Activated T-cell treated with anti-CD3 and anti-CD28 coated beads, Interleukin-2, amount 50 U/mL, for 24 hours (primary cell): ENCODE measurements around the gene MMEL1.

Source experiments
- DNase-seq: peaks from one replicate; pipeline ENCODE4 v3.0.0-alpha.2; 2020
- H3K27ac Mint-ChIP-seq: 2 replicates; pipeline ENCODE4 v1.8.0; 2020; ENCODE audit warnings: mild to moderate bottlenecking, mixed read lengths
- H3K27me3 Mint-ChIP-seq: 2 replicates; pipeline ENCODE4 v1.8.0; 2020; ENCODE audit warnings: mixed read lengths
- H3K36me3 Mint-ChIP-seq: 2 replicates; pipeline ENCODE4 v1.8.0; 2020; ENCODE audit warnings: low read depth, mixed read lengths
- H3K4me1 Mint-ChIP-seq: 2 replicates; pipeline ENCODE4 v1.8.0; 2020; ENCODE audit warnings: low read depth, mixed read lengths
- H3K4me3 Mint-ChIP-seq: 2 replicates; pipeline ENCODE4 v1.8.0; 2020; ENCODE audit warnings: mild to moderate bottlenecking, moderate library complexity, mixed read lengths
- H3K9me3 Mint-ChIP-seq: 2 replicates; pipeline ENCODE4 v1.8.0; 2020; ENCODE audit warnings: mixed read lengths

The MMEL1 gene

DNA sequence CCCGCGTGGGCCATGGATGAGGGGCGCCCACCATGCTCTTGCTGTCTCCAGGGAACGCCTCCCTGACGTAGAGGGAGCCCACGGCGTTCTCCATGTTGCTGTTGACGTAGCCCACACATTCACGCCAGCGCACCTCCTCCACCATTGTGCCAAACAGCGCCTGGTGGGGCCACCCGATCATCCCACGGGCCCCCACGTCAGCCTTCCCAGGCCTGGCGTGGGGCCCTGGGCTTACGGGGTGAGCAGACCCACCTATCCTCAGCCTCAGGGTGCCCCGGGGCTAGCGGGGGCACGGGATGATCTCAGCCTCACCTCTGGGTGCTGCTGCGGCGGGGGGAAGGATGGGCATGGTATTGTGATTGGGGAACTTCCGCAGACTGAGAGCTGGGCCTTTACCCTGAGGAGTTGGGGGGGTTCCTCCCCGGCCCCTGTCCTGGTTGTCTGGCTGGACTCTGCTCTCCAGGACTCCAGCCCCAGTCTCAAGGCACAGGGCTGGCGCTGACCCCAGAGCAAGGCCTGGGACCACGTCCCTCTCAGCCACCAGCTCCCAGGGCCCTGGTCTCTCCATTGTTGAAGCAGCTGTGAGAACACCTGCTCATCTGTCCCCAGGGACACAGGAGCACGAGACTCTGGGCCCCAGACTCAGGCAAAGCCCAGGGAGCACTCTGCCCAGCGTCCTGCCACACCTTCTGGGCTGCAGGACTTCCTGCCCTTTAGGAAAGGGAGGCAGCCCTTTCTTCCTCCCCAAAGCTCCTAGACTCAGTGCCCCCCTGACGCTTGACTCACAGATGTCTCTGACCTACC, 36.1 kb downstream of the MMEL1 start:
- Mint-ChIP-seq H3K27me3 (no peaks in the 10 kb centered on the region), H3K4me3 (no peak overlapping the region), H3K27ac (no peak overlapping the region), H3K9me3 (peaks cover 2% of the 10 kb centered on the region), H3K4me1 (peaks cover 2% of the 10 kb centered on the region), H3K36me3 (no peaks in the 10 kb centered on the region)
- no peak for DNase-seq

DNA sequence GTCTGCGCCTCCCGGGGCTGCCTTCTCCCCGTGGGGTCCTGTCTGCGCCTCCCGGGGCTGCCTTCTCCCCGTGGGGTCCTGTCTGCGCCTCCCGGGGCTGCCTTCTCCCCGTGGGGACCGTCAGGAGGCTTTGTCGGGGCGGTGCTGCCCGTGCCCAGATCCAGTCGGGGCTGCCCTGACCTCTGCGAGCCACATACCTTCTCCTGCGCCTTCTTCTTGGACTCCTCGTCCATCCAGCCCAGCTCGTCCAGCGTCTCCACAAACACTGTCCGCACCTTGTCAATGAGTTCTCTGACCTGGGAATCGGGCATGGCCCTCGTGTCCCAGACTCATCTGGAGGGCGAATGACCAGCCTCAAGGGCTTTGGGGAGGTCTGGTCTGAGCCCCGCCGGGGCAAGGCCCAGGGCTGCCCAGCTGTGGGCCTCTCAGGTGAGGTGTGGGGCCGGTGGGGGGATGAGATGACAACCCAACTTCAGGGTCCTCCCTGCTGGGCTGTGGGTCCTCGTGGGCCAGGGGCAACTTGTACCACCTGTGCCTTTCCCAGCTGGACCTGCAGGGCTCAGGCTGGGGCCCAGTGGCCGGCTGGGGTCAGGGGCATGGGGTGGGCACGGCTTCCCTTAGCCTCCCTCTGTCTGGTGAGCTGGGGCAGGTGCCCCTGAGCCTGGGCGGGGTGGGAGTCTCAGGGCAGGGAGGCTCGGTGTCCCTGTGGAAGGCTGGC, 36.8 kb downstream of the MMEL1 start:
- peaks cover 3% of the 10 kb centered on the region for H3K4me1 Mint-ChIP-seq
- DNase-seq = no peak
- H3K9me3 Mint-ChIP-seq = peaks cover 2% of the 10 kb centered on the region
- H3K27me3 Mint-ChIP-seq = no peaks in the 10 kb centered on the region
- no peak overlapping the region for H3K4me3 Mint-ChIP-seq
- no peak overlapping the region for H3K27ac Mint-ChIP-seq
- H3K36me3 Mint-ChIP-seq = no peaks in the 10 kb centered on the region

DNA sequence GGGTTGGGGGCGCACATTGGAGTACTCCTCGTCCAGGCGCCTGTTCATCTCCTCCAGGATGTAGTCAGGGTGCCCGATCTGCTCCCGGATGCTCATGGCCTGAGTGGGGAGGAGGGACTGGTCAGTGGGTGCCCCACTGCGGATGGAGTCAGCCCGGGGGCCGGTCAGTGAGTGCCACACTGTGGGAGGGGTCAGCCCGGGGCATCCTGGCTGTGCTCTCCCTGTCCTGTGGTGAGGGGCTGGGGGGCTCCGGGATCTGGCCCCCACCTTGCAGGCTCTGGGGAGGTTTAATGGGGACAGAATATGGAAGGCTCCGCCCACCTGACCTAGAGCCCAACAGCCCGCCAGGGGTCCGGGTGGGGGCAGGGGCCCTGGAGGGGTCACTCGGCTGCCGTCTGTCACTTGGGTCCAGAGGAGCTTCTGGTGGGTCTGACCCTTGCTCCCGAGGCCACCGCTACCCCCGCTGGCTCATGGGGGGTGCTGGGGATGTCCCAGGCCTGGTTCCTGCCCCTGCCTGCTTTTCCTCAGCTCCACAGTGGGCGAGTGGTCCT, 37.5 kb downstream of the MMEL1 start:
- no peak overlapping the region for H3K4me3 Mint-ChIP-seq
- H3K4me1 Mint-ChIP-seq = peaks cover 3% of the 10 kb centered on the region
- no peak overlapping the region for H3K27ac Mint-ChIP-seq
- peaks cover 2% of the 10 kb centered on the region for H3K9me3 Mint-ChIP-seq
- H3K27me3 Mint-ChIP-seq = no peaks in the 10 kb centered on the region
- no peak for DNase-seq
- no peaks in the 10 kb centered on the region for H3K36me3 Mint-ChIP-seq

DNA sequence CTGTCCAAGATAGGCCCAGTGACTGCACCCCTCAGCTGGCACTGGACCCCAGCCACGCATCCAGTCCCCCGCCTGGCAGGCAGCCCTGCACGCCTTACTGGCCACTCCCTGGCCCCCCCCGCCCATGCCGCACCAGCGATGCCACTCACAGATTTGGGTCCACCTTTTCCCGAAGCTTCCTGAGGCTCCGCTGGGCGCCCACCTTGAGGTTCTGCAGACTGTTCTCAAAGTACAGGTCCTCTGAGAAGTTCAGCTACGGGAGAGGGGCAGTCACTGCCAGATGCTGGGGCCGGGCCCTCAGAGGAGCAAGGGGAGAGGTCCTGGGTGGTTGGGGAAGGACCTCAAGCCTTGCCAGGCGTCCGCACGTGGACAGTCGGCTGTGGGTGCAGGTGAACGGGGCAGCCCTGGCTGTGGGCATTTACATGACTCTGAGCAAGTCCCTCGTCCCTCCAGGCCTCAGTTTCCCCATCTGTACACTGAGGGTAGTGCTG, 38.1 kb downstream of the MMEL1 start:
- peaks cover 3% of the 10 kb centered on the region for H3K4me1 Mint-ChIP-seq
- peaks cover 1% of the 10 kb centered on the region for H3K36me3 Mint-ChIP-seq
- peak; percentile 23 for DNase-seq
- no peak overlapping the region for H3K27ac Mint-ChIP-seq
- no peaks in the 10 kb centered on the region for H3K27me3 Mint-ChIP-seq
- H3K4me3 Mint-ChIP-seq = no peak overlapping the region
- H3K9me3 Mint-ChIP-seq = peaks cover 2% of the 10 kb centered on the region

DNA sequence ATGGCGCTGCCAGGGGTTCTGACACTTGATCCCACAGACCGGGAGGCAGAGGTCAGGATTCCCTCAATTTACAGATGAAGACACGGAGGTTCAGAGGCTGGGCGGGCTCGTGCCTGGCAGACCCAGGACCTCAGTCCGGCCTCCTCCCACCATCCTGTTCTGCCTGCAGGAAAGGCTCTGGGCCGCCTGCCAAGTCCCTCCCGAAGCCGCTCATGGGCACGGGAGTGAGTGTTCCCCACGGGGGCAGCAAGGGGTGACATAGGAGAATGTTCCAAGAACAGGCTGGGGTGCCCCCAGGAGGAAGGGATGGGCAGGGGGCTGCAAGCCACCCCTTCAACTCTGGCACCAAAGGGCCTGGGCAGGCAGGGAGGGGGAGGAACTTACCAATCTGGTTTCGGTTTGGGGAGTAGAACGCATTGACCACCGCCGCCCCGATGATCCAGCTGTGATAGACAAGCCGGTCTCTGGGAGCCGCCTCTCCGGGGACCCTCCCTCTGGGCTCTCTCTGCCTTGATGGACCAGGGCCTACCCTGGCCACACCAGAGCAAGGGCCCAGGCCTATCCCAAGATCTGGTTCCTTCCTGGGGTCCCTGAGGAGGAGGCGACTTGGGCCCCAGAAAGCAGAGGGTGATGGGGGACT, 38.7 kb downstream of the MMEL1 start:
- peaks cover 2% of the 10 kb centered on the region for H3K9me3 Mint-ChIP-seq
- no peaks in the 10 kb centered on the region for H3K27me3 Mint-ChIP-seq
- peaks cover 3% of the 10 kb centered on the region for H3K4me1 Mint-ChIP-seq
- DNase-seq = no peak
- H3K36me3 Mint-ChIP-seq = peaks cover 7% of the 10 kb centered on the region
- no peak overlapping the region for H3K4me3 Mint-ChIP-seq
- H3K27ac Mint-ChIP-seq = no peak overlapping the region

DNA sequence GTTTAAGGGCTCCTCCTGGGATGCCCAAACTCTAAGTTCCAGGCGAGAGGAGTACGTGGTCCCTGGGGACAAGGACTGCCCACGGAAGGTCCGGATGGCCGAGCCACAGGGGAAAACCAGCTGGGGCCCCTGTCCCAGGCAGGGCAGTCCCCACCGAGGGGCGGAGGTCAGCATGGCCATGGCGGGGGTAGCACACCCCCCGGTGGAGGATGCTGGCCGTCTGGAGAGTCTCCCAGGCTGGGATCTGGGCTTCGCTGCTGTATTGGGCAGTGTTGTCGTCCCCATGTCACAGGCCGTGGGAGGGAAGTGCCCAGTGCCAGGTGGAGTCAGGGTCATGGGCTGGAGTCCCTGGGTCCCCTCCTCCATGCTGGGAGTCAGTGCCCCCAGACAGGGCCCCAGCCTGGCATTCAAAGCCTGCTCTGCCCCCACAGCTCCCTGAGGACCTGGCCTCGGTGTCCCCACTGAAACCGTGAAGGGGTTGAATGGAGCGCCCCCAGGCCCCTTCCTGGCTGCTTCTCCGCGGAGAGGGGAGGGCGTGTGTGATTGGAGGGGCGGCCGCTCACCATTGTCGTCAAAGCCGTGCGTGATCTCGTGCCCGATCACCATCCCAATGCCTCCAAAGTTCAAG, 39.5 kb downstream of the MMEL1 start:
- peaks cover 3% of the 10 kb centered on the region for H3K4me1 Mint-ChIP-seq
- no peaks in the 10 kb centered on the region for H3K27me3 Mint-ChIP-seq
- H3K9me3 Mint-ChIP-seq = no peaks in the 10 kb centered on the region
- DNase-seq = no peak
- peaks cover 7% of the 10 kb centered on the region for H3K36me3 Mint-ChIP-seq
- no peak overlapping the region for H3K27ac Mint-ChIP-seq
- no peak overlapping the region for H3K4me3 Mint-ChIP-seq

GRCh38 chr1:2592672-2593071, 40.1 kb downstream of the MMEL1 start:
- DNase-seq = no peak
- Mint-ChIP-seq H3K4me1 (peaks cover 5% of the 10 kb centered on the region), H3K4me3 (no peak overlapping the region), H3K9me3 (no peaks in the 10 kb centered on the region), H3K36me3 (peaks cover 7% of the 10 kb centered on the region), H3K27ac (no peak overlapping the region), H3K27me3 (no peaks in the 10 kb centered on the region)

DNA sequence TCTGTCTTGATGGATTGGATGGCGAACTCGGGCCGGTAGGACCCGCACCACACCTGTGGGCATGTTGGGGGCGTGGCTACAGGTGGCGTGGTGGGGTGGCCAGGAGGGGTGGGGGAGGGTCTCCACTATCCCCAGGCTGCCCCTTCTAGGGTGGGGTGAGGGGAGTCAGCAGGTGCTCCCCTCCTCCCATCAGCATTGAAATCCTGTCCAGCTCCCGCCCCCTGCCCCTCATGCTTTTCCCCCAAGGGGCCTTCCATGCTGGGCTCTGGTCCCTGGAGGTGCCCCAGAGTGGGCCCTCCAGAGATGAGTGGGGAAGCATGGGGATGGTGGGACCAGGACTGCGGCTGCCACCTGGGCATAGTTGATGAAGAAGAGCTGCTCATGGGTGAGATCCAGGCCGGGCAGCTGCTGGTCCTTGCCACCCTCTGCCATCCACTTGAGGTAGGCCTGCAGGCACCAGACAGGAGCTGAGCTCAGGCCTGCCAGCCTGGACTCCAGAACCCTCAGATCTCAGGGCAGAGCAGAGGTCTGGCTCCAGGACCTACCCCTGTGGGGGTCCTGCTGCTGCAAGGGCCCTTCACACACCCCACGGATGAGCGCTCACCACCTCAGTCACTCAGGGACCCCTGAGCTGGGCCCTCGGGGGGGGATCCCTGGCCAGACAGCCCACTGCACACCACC, 41.1 kb downstream of the MMEL1 start:
- H3K4me1 Mint-ChIP-seq = peaks cover 8% of the 10 kb centered on the region
- no peaks in the 10 kb centered on the region for H3K9me3 Mint-ChIP-seq
- peaks cover 7% of the 10 kb centered on the region for H3K36me3 Mint-ChIP-seq
- H3K27ac Mint-ChIP-seq = no peak overlapping the region
- DNase-seq = no peak
- no peaks in the 10 kb centered on the region for H3K27me3 Mint-ChIP-seq
- H3K4me3 Mint-ChIP-seq = no peak overlapping the region

GRCh38 chr1:2591233-2591580, 41.6 kb downstream of the MMEL1 start:
- Mint-ChIP-seq H3K27ac (no peak overlapping the region), H3K36me3 (peaks cover 7% of the 10 kb centered on the region), H3K9me3 (no peaks in the 10 kb centered on the region), H3K4me3 (no peak overlapping the region), H3K27me3 (no peaks in the 10 kb centered on the region), H3K4me1 (peaks cover 8% of the 10 kb centered on the region)
- no peak for DNase-seq

GRCh38 chr1:2590233-2591141, 42.3 kb downstream of the MMEL1 start:
- H3K4me1 Mint-ChIP-seq = peaks cover 8% of the 10 kb centered on the region
- H3K36me3 Mint-ChIP-seq = peaks cover 8% of the 10 kb centered on the region
- no peaks in the 10 kb centered on the region for H3K9me3 Mint-ChIP-seq
- H3K27ac Mint-ChIP-seq = no peak overlapping the region
- no peaks in the 10 kb centered on the region for H3K27me3 Mint-ChIP-seq
- no peak for DNase-seq
- no peak overlapping the region for H3K4me3 Mint-ChIP-seq

GRCh38 chr1:2589431-2590232, 43.2 kb downstream of the MMEL1 start:
- no peak overlapping the region for H3K4me3 Mint-ChIP-seq
- peaks cover 11% of the 10 kb centered on the region for H3K36me3 Mint-ChIP-seq
- no peaks in the 10 kb centered on the region for H3K27me3 Mint-ChIP-seq
- H3K9me3 Mint-ChIP-seq = no peaks in the 10 kb centered on the region
- DNase-seq = no peak
- no peak overlapping the region for H3K27ac Mint-ChIP-seq
- peaks cover 15% of the 10 kb centered on the region for H3K4me1 Mint-ChIP-seq

DNA sequence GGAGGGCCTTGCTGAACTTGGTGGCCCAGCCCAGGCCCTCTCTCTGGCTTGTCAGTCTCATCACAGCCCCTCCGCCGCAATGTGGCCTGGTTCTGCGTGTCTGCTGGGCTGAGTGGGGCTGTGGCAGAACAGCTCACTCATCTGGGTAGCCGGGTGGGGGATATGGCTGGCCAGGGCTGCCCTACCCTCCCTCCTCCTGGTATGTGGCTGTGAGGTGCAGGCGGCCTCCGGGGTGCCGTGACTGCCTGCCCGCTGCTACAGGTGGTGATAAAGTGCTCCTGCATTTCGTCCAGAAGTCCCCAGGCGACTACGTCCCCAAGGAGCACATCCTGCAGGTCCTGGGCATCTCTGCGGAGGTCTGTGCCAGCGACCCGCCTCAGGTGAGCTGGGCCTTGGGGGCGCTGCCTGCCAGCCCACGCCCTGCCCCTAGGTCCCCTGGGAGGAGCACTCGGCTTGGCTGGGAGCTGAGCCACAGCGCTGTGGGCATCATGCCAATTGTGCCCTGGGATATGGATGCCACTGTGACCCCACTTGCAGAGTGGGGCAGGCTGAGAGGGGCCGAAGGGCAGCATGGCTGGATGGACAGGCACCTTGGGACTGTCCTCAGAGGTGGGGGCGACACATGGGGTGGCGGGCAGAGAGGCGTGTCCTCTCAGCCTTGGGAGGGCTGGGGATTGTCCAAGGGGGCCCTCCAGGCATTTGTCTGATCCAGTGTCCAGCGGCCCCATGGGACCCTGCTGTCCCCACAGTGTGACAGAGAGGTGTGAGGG, 44.0 kb downstream of the MMEL1 start:
- H3K4me3 Mint-ChIP-seq = peak overlapping the region; percentile 33

More for the DNA sequence above, 44.0 kb downstream of the MMEL1 start:
- Mint-ChIP-seq H3K9me3 (no peaks in the 10 kb centered on the region), H3K36me3 (peaks cover 11% of the 10 kb centered on the region), H3K27ac (no peak overlapping the region), H3K4me1 (peaks cover 22% of the 10 kb centered on the region), H3K27me3 (no peaks in the 10 kb centered on the region)
- no peak for DNase-seq
